Activated CD4-positive, CD25-positive, alpha-beta regulatory T cell (primary cell): ENCODE measurements around the gene ZCRB1.

Source experiments
- DNase-seq, 4 experiments: peaks; one replicate each; lab custom pipeline; 2025; lab: John Stamatoyannopoulos, UW

The ZCRB1 gene

GRCh38 chr12:42327227-42327590, 1.3 kb upstream of the ZCRB1 start:
- DNase-seq = no peak

DNA sequence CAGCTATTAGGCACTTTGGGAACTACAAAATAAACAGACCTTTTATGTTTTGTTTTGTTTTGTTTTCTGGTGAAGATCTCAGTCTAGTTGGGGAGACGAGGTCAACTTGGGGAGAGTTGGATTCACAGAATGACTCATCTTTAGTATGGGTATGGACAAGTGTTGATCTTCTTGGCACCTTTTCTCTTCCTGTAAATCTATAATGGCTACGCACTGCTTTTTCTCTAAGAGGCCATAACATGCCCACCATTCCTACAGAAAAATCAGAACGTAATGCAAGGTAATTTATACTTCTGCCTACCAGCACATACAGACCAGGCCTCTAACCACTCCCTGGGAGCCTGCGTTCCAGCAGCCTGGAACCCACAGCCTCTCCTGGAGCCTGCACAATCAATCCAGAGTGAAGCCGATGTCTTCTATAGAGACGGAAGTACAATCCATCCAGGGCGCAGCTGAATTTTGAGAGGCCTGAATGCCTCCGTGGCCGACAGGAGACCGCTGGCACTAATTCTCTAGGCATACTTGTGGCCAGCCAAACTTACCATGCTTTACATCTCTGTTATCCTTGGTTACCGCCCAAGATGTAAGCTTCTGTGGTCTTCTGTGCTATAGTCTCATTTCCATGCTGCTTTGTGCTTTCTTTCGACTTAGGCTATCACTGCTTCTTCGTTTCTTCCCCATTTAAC, 790 bp upstream of the ZCRB1 start:
- DNase-seq = no peak

GRCh38 chr12:42325326-42325652, 605 bp downstream of the ZCRB1 start:
- no peak for DNase-seq

- no peak for DNase-seq
Observed at GRCh38 chr12:42323856-42324255, 2.0 kb downstream of the ZCRB1 start.

DNA sequence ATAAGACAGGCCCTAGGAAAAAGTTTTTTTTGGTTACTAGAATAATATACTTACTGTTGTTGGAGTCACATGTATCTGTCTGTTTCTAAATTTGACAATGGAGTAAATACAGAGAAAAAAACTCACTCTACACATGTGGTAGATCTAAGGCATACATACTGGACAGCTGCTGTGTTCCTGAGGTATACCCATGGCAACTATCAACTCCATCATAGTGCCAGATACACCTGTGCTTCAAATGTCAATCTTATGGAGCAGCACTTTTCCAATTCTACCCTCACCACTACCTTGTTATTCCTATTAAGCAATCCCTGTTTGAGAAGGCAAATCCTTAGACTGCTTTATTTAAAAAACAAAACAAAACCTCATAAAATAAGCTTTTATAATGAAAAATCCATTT, 3.3 kb downstream of the ZCRB1 start:
- DNase-seq = no peak

DNA sequence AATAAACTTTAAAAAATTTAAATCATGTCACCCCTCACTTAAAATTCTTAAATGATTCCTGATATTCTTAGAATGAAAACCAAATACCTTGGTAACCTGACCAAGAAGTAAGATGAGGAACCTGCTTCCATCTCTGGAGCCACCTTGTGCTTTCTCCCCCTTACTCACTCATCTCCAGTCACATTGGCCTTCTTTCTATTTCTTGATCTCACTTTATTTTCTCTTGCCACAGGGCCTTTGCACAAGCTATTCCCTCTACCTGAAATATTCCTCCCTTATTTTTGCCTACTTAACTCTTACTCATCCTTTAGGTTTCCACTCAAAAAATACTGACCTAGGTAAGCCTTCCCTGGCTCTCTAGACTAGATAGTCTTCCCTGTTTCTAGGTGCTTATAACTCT, 5.1 kb downstream of the ZCRB1 start:
- no peak for DNase-seq

DNA sequence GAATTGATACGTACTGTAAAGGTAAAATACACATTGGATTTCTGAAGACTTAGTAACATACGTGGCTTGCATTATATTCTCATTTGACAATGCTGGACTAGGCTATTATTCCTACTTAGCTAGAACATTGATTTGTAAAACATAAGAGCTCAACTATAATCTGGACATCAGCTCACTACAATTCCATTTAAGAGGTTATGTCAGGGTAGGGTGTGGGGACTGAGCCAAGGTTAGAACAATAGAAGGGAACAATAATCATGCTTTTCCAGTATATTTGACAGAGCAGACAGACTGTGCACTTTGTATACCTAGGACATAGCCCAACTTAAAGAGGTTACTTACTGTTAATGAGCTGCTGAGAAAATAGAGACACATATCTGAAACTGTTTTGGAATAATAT, 10.8 kb downstream of the ZCRB1 start:
- DNase-seq = no peak

DNA sequence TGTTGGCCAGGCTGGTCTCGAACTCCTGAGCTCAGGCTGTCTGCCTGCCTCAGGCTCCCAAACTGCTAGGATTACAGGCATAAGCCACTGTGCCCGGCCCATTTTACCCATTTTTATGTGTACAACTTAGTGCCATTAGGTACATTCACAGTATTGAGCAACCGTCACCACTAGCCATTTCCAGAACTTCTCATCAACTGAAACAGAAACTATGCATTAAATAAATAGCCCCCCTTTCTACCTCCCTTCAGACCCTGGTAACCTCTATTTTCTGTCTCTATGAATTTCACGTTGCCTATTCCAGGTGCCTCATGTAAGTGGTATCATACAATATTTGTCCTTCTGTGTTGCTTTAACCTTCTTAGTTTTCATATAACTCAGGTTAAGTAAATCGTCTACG, 15.9 kb downstream of the ZCRB1 start:
- DNase-seq = no peak

DNA sequence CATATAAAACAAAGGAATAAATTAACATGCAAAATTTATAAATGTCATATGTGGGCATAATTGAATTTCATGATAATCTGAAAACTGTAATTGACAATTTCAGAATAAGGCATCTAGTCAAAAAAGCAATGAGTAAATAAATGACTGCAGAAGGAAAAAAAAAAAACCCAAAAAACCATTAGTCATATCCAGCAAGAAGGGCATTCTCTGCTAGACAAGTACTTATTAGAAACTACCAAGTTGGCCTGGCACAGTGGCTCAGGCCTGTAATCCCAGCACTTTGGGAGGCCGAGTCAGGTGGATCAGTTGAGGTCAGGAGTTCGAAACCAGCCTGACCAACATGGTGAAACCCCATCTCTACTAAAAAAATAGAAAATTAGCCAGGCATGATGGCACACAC, 17.5 kb downstream of the ZCRB1 start:
- DNase-seq = no peak

GRCh38 chr12:42306297-42306696, 19.6 kb downstream of the ZCRB1 start:
- no peak for DNase-seq

GRCh38 chr12:42299392-42300308, 26.2 kb downstream of the ZCRB1 start:
- peak in 2 of 4 experiments; percentile 21 to 42 for DNase-seq

GRCh38 chr12:42298887-42299286, 27.0 kb downstream of the ZCRB1 start:
- DNase-seq = no peak

- DNase-seq = no peak
Observed at GRCh38 chr12:42296503-42297109, 29.3 kb downstream of the ZCRB1 start.

GRCh38 chr12:42291680-42292079, 34.2 kb downstream of the ZCRB1 start:
- DNase-seq = no peak

GRCh38 chr12:42288544-42288943, 37.4 kb downstream of the ZCRB1 start:
- DNase-seq = no peak

DNA sequence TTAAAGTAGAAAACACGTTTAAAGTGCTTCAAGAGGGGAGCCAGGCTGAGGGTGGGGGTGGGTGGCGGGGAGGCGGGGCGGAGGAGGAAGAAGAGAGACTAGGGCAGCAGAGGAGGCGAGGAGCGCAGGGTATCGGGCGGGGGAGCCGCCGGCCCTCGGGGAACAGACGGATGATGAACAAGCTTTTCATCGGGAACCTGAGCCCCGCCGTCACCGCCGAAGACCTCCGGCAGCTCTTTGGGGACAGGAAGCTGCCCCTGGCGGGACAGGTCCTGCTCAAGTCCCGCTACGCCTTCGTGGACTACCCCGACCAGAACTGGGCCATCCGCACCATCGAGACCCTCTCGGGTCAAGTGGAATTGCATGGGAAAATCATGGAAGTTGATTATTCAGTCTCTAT, 39.2 kb downstream of the ZCRB1 start:
- no peak for DNase-seq

GRCh38 chr12:42285431-42285830, 40.5 kb downstream of the ZCRB1 start:
- no peak for DNase-seq

DNA sequence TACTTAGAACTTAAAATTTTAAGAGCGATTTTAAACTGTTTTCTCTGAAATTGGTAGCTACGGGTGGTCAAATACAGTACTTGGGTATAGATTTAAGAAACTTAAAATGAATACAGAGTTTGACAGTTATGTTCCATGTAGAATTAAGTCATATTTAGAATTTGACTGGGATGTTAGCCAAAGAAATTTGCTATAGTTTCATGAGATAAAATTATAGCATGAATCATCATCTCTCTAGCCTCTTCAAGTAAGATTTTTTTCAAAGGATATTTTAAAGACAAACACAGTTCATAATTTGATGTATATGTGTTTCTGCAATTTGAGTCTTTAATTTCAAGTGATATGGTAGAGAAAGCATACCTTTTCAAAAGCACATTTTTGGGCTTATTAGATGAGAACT, 41.0 kb downstream of the ZCRB1 start:
- DNase-seq = no peak

GRCh38 chr12:42284157-42284556, 41.7 kb downstream of the ZCRB1 start:
- no peak for DNase-seq

GRCh38 chr12:42283739-42284138, 42.2 kb downstream of the ZCRB1 start:
- DNase-seq = no peak

DNA sequence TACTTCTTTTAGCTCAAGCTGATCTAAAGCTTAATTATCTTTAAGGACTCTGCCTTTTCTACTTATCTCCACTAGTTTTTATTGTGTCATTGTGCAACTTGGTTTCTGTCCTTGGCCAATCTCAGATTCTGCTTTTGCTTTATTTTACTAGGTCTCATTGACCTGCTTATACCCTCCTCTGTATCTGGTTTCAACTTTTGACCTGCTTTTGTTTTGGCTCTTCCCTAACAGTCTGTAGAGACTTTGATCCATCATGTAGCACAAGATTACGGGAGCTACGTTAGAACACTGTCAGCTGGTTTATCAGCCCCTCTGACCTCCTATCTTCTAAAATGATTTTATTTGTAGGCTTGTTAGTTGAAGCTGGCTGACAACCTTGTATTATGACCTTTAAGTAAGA, 43.6 kb downstream of the ZCRB1 start:
- DNase-seq = no peak

DNA sequence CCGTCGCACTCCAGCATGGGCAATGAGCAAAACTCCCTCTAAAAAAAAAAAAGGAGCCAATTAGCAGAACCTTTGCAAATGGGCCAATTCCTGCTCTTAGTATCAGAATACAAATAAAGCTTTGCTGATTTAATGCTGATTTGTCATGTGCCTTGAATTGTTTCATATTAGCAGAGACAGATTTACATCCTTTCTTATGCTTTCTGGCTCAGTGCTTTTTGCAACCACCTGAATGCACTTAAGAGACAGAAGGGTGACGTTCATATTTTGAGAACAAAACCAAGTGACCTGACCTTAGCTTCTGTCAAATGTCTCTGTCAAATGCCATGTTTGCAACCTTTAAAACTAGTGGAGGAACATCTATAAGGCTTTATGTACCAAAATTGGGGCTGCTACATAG, 44.0 kb downstream of the ZCRB1 start:
- DNase-seq = no peak

- no peak for DNase-seq
Observed at GRCh38 chr12:42281278-42281677, 44.6 kb downstream of the ZCRB1 start.
